SU-DHL-6 (cell line): Measurements from ENCODE around the gene IL17RD.

ENCODE experiments used
- H2AFZ ChIP-seq: fragments of 200-600 bp; sonication (generic); 2 replicates; pipeline ENCODE4 v1.6.1; 2014; ENCODE audit warnings: low read depth, mild to moderate bottlenecking, moderate library complexity, mixed read lengths, antibody characterized with exemption, low read length; ENCODE audit not compliant: severe bottlenecking
- H3F3A ChIP-seq: fragments of 200-600 bp; shearing (Covaris generic); 2 replicates; pipeline ENCODE4 v1.6.0; 2016; ENCODE audit warnings: antibody characterized with exemption, mild to moderate bottlenecking; ENCODE audit not compliant: insufficient read depth
- H3K27ac ChIP-seq: fragments of 200-600 bp; sonication (generic); 2 replicates; pipeline ENCODE4 v1.5.1; 2016; ENCODE audit warnings: low read depth, mild to moderate bottlenecking, low read length, moderate library complexity, mixed read lengths
- H3K27me3 ChIP-seq: fragments of 200-600 bp; sonication (generic), shearing (Covaris generic); 2 replicates; pipeline ENCODE4 v1.6.0; 2014; ENCODE audit warnings: mild to moderate bottlenecking, low read length
- H3K36me3 ChIP-seq: fragments of 200-600 bp; sonication (generic); 2 replicates; pipeline ENCODE4 v1.6.1; 2014; ENCODE audit warnings: mild to moderate bottlenecking, low read length, mixed read lengths
- H3K4me2 ChIP-seq: fragments of 300-600, 200-600 bp; shearing (Covaris generic), sonication (generic); 2 replicates; pipeline ENCODE4 v1.6.0; 2014; ENCODE audit warnings: low read length, low read depth, mild to moderate bottlenecking; ENCODE audit not compliant: poor library complexity, severe bottlenecking
- H3K4me3 ChIP-seq: fragments of 200-600 bp; sonication (generic); 2 replicates; pipeline ENCODE4 v1.5.1; 2014; ENCODE audit warnings: antibody characterized with exemption, low read length, mild to moderate bottlenecking, mixed read lengths; ENCODE audit not compliant: insufficient read depth, poor library complexity, severe bottlenecking
- H3K79me2 ChIP-seq: fragments of 200-600 bp; sonication (generic); 2 replicates; pipeline ENCODE4 v1.6.1; 2014; ENCODE audit warnings: mild to moderate bottlenecking, low read length, moderate library complexity; ENCODE audit not compliant: insufficient read depth
- H3K9ac ChIP-seq: fragments of 200-600 bp; sonication (generic); 2 replicates; pipeline ENCODE4 v1.7.0; 2014; ENCODE audit warnings: mild to moderate bottlenecking, low read length
- H3K9me2 ChIP-seq: fragments of 200-600 bp; sonication (generic); replicated peaks from 2 replicates; pipeline ENCODE4 v1.6.1; 2014; ENCODE audit warnings: low read length; ENCODE audit not compliant: insufficient read depth
- H3K9me3 ChIP-seq: fragments of 200-600 bp; sonication (generic); 2 replicates; pipeline ENCODE4 v1.6.1; 2014; ENCODE audit warnings: low read length, mixed read lengths; ENCODE audit not compliant: insufficient read depth
- H4K20me1 ChIP-seq: fragments of 200-600 bp; sonication (generic); 2 replicates; pipeline ENCODE4 v1.6.1; 2014; ENCODE audit warnings: low read depth, mild to moderate bottlenecking, antibody characterized with exemption, low read length, moderate library complexity, mixed read lengths
- CTCF ChIP-seq: fragments of 200-600 bp; sonication (generic); IDR thresholded peaks from one replicate; pipeline ENCODE4 v1.5.1; 2017; ENCODE audit warnings: antibody characterized with exemption, mild to moderate bottlenecking, low read length, moderate library complexity; ENCODE audit not compliant: insufficient read depth, poor library complexity, severe bottlenecking
- EZH2phosphoT487 ChIP-seq: fragments of 200-600 bp; sonication (generic), shearing (Covaris generic); conservative IDR thresholded peaks from 2 replicates; pipeline ENCODE4 v1.6.1; 2018; ENCODE audit warnings: mild to moderate bottlenecking, antibody characterized with exemption, low read length, moderate library complexity, mixed read lengths

The IL17RD gene

DNA sequence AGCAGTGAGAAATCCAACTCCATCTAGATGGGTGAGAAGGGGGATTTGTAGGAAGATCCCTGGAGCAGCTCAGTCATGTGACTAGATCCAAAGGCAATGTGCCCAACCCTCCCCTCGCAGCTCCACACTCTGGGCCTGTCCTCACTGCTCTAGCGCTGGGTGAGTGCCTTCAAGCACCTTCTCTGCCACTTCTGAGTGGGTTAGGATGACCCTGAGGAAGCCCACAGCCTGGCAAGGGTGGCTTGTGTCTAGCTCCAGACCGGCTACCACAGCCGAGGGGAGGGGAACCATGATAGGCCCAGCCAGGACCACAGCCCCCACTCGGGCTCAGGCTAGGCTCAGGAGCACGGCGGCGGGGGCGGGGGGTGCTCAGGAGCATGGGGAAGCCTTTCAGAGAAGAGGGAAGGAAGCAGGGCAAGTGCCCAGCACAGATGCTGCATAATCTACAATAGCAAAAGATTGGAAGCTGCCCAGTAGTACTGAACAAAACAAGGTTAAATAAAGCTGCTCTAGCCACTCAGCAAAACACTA is 103.0 kb downstream of the IL17RD start:
- H3K36me3 ChIP-seq = no peaks in the 10 kb centered on the region
- no peak overlapping the region for H3K4me2 ChIP-seq
- H3K27ac ChIP-seq = no peak overlapping the region
- no peaks in the 10 kb centered on the region for H3K9me3 ChIP-seq
- H3F3A ChIP-seq = no peaks in the 10 kb centered on the region
- no peak overlapping the region for H2AFZ ChIP-seq
- no peak overlapping the region for H3K4me3 ChIP-seq
- H3K9ac ChIP-seq = no peak overlapping the region
- H3K9me2 ChIP-seq = no peaks in the 10 kb centered on the region
- no peaks in the 10 kb centered on the region for H4K20me1 ChIP-seq
- no peak for TF ChIP-seq EZH2phosphoT487
- TF ChIP-seq CTCF = no peak
- H3K79me2 ChIP-seq = no peaks in the 10 kb centered on the region
- no peaks in the 10 kb centered on the region for H3K27me3 ChIP-seq

- no peak overlapping the region for H3K27ac ChIP-seq
- H3K9me2 ChIP-seq = no peaks in the 10 kb centered on the region
- TF ChIP-seq EZH2phosphoT487 (no peak), CTCF (no peak)
- H3K9ac ChIP-seq = no peak overlapping the region
- H3K79me2 ChIP-seq = no peaks in the 10 kb centered on the region
- no peak overlapping the region for H2AFZ ChIP-seq
- H3K36me3 ChIP-seq = no peaks in the 10 kb centered on the region
- H3K27me3 ChIP-seq = no peaks in the 10 kb centered on the region
- no peak overlapping the region for H3K4me3 ChIP-seq
- no peaks in the 10 kb centered on the region for H4K20me1 ChIP-seq
- H3K9me3 ChIP-seq = no peaks in the 10 kb centered on the region
- H3K4me2 ChIP-seq = no peak overlapping the region
- H3F3A ChIP-seq = no peaks in the 10 kb centered on the region
Measured at GRCh38 chr3:57061556-57061955, 103.6 kb downstream of the IL17RD start.

- no peak within 1 kb of the TSS for H3K4me2 ChIP-seq
- H2AFZ ChIP-seq = no peak within 1 kb of the TSS
- H3K9ac ChIP-seq = no peak within 1 kb of the TSS
- H4K20me1 ChIP-seq = no peaks in the 10 kb centered on the region
- H3K9me3 ChIP-seq = no peaks in the 10 kb centered on the region
- H3F3A ChIP-seq = no peaks in the 10 kb centered on the region
- no peaks in the 10 kb centered on the region for H3K9me2 ChIP-seq
- no peaks in the 10 kb centered on the region for H3K27me3 ChIP-seq
- no peaks in the 10 kb centered on the region for H3K36me3 ChIP-seq
- no peak for TF ChIP-seq EZH2phosphoT487
- H3K4me3 ChIP-seq = no peak within 1 kb of the TSS
- no peak within 1 kb of the TSS for H3K27ac ChIP-seq
- no peaks in the 10 kb centered on the region for H3K79me2 ChIP-seq
Measured at GRCh38 chr3:57060089-57060821, 104.9 kb downstream of the IL17RD start, which contains the start of gene SPATA12. TSS of gene SPATA12 (plus strand) at chr3:57060664. CDS start at chr3:57073695, 13,031 bp downstream.

DNA sequence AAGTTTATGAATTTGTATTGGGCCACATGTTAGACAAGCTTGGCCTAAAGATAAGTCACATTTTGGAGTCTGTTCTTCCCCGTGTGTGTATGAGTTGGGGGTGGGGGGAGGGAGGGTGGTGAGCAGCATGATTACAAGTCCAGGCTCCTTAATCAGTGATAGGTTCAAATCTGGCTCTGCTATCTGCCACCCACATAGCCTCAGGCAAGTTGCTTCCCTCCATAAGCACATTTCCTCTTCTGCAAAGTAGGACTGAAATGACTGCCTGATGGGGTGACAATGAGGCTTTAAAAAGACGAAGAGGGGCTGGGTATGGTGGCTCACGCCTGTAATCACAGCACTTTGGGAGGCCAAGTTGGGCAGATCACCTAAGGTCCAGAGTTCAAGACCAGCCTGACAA is 105.7 kb downstream of the IL17RD start:
- H3K9ac ChIP-seq = no peak overlapping the region
- H3K27ac ChIP-seq = no peak overlapping the region
- no peaks in the 10 kb centered on the region for H3K79me2 ChIP-seq
- H2AFZ ChIP-seq = no peak overlapping the region
- H3K27me3 ChIP-seq = no peaks in the 10 kb centered on the region
- H3K4me2 ChIP-seq = no peak overlapping the region
- H3K9me2 ChIP-seq = no peaks in the 10 kb centered on the region
- TF ChIP-seq EZH2phosphoT487 = no peak
- TF ChIP-seq CTCF = no peak
- H3F3A ChIP-seq = no peaks in the 10 kb centered on the region
- H3K4me3 ChIP-seq = no peak overlapping the region
- no peaks in the 10 kb centered on the region for H3K36me3 ChIP-seq
- H3K9me3 ChIP-seq = no peaks in the 10 kb centered on the region
- no peaks in the 10 kb centered on the region for H4K20me1 ChIP-seq
